D341Med (cell line): ENCODE data around the gene KBTBD4.
"Not testable (repeated sequence)": the region's sequence is repeated elsewhere in the genome, so short reads cannot be mapped to it uniquely, and the experiment has no call there.

ENCODE experiments used
- DNase-seq: peaks from one replicate; pipeline ENCODE4 v3.0.0; 2012; ENCODE audit warnings: low spot score

Gene KBTBD4

DNA sequence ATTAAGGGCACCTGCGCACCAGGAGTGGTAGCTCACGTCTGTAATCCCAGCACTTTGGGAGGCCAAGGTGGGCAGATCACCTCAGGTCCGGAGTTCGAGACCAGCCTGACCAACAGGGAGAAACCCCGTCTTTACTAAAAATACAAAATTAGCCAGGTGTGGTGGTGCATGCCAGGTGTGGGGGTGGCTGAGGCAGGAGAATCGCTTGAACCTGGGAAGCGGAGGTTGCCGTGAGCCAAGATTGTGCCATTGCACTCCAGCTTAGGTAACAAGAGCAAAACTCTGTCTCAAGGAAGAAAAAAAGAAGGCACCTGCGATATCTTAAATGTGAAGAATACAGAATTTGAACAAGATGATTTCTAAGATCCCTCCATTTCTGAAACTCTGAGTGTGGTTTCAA is 52.7 kb downstream of the KBTBD4 start:
- not testable (repeated sequence) for DNase-seq

DNA sequence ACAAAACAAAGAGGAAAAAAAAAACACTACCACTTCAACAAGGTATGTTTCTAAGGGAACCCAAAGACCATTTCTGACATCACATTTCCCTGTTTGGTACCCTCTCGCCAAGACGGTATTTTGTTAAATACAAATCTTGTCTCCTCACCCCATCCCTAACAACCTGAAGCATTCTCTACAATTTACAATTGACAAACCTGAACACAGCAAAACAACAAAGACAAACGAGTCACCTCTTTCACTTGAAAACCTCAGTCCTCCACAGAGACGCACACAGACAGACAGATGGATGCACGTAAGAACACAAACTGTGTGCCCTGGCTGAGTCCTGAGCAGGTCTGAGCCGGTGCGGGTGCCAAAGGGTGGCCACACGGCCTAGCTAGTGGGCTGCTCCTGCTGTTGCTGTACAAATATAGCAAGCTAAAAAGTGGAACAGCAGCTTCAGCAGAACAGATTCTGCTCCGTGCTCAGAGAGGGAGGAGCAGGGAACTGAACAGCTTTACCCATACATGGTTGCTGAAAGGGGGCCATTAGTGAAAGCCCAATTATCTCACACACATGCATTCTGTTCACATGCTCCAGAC is 54.4 kb downstream of the KBTBD4 start:
- DNase-seq: peak; percentile 49

DNA sequence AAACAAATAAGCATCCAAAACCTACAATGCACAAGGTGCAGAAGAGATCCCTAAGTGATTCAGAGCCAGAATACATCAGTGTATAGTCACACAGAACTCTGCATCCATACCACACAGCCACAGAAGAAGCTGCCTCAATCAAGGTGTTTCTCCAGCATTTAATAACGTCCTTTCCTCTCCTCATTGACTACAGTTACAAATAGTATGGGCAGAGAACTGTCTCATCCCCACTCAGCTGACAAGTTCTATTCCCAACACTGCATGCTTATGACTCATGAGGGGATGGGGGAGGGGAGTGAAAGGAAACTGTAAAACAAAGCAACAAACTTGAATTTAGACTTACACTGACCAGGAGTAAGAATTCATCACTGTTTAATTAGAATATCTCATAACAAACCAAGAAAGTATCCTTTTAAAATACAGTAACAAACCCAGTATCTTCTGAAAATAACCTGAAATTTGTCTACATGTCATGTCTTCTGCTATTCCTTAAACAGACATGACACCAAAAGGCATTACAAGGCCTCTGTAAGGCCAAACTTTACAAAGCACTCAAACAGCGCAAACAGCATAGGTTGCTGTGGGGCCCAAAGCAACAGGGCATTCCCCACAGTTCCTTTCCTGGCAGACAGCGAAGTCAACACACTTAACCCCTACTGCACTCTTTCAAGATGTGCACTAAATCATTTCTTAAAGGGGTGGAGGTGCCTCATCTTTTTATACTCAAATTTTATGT is 55.1 kb downstream of the KBTBD4 start:
- DNase-seq: no peak
